Activated CD4-positive, alpha-beta T cell treated with anti-CD3 and anti-CD28 coated beads for 36 hours (primary cell): ENCODE results near the gene CSKMT. TPM values are rescaled to one million over a fixed set of nuclear protein-coding genes. Genes with fewer than 3 reads are reported as not detected.

Source experiments
- ATAC-seq: fragments of 200-7000 bp; cut with Tn5 transposase; one replicate; pipeline ENCODE4 v1.10.0; 2021; ENCODE audit warnings: mild to moderate bottlenecking, moderate library complexity
- CTCF ChIA-PET: fragments of 350-600 bp; sonication (Branson Sonifier 250); formaldehyde crosslinking; loops from one replicate; lab custom pipeline; 2021; ENCODE audit warnings: antibody characterized with exemption; lab: Charles Lee
- POLR2A ChIA-PET: fragments of 350-600 bp; sonication (Branson Sonifier 250); formaldehyde crosslinking; loops from one replicate; lab custom pipeline; 2021; ENCODE audit warnings: antibody characterized with exemption, inconsistent platforms; lab: Charles Lee
- DNase-seq: peaks from one replicate; pipeline ENCODE4 v3.0.0-alpha.2; 2020
- H3K27ac Mint-ChIP-seq: one replicate; pipeline ENCODE4 v1.8.0; 2021; ENCODE audit warnings: mixed read lengths
- H3K27me3 Mint-ChIP-seq: one replicate; pipeline ENCODE4 v1.8.0; 2021; ENCODE audit warnings: mixed read lengths
- H3K36me3 Mint-ChIP-seq: one replicate; pipeline ENCODE4 v1.8.0; 2021; ENCODE audit warnings: low read depth, mixed read lengths
- H3K4me1 Mint-ChIP-seq: one replicate; pipeline ENCODE4 v1.8.0; 2021; ENCODE audit warnings: mixed read lengths
- H3K4me3 Mint-ChIP-seq: one replicate; pipeline ENCODE4 v1.8.0; 2021; ENCODE audit warnings: mild to moderate bottlenecking, moderate library complexity, mixed read lengths
- H3K9me3 Mint-ChIP-seq: one replicate; pipeline ENCODE4 v1.8.0; 2021; ENCODE audit warnings: low read depth, mixed read lengths
- intact Hi-C, 2 experiments: fragments of 100-400 bp; cut with DNase I in 1 of 2; cut with micrococcal nuclease in 1 of 2; formaldehyde crosslinking; loops; one replicate each; pipeline versions ENCODE4 v1.14.2 to v1.15.1; 2022 to 2024; cut with DNase I, micrococcal nuclease
- total RNA-seq, 2 experiments: library from RNA; stranded (reverse); gene quantifications; one replicate each; pipeline ENCODE4 v1.2.3, GENCODE V29; 2021

The CSKMT gene
- total RNA-seq, 2 experiments from 2014 or later = 12.6 to 31.3 TPM

DNA sequence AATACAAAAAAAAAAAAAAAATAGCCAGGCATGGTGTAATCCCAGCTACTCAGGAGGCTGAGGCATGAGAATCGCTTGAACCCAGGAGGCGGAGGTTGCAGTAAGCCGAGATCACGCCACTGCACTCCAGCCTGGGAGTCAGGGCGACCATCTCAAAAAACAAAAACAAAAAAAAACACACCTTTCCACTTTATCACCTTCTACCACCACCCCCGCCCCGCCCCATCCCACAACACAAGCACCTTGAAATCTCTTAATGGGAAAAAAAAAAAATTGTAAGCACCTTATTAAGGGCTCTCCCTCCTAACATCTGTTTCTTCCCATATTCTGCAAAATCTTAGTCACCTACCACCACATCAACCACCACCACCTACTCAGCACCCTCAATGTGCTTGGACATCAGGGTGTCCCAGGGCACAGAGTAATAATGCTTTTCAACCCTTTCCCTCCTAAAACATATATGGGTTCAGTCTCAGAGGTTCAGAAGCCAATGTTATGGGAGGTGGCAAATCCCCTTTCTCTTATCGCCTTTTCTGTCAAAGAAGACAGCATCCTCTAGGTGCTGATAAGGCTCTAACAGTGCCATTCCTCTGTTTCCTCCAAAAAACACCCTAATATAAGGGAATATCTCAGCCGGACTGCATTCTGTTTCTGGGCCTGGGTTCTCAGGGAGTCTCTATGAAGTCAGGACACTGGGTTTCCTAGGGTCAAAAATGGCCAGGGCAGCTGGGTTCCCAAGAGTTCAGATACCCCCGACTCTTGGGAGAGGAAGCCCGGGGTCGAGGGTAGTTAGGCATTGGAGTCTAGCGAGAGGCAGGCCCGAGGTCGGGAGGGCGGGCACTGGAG lies 12.7 kb upstream of the CSKMT start:
- DNase-seq = no peak
- CTCF ChIA-PET = interaction anchor here (0.6 to 4.0 kb wide), 5 partner anchors 12 to 61 kb away, joined by 3 to 21 read pairs (median 4); partner anchors contain the start of genes C11orf98, CSKMT, TUT1 and UQCC3
- H3K4me1 Mint-ChIP-seq = peaks cover 23% of the 10 kb centered on the region
- POLR2A ChIA-PET = interaction anchor here (0.6 to 2.0 kb wide), 11 partner anchors 13 to 189 kb away, joined by 3 to 27 read pairs (median 7); partner anchors contain the start of genes B3GAT3, C11orf98, CSKMT and HNRNPUL2
- ATAC-seq = no peak
- no peaks in the 10 kb centered on the region for H3K9me3 Mint-ChIP-seq
- intact Hi-C loops = loop anchor here (1.0 to 2.0 kb wide), 9 partner anchors 13 to 102 kb away; partner anchors contain the start of genes C11orf98 (in 2 of the 2), CSKMT (in 2 of the 2), TUT1 (in 2 of the 2) and HNRNPUL2 (in 1 of the 2)
- H3K27me3 Mint-ChIP-seq = no peaks in the 10 kb centered on the region
- peak overlapping the region; percentile 91 for H3K27ac Mint-ChIP-seq
- H3K4me3 Mint-ChIP-seq = peak overlapping the region; percentile 88
- peaks cover 12% of the 10 kb centered on the region for H3K36me3 Mint-ChIP-seq

DNA sequence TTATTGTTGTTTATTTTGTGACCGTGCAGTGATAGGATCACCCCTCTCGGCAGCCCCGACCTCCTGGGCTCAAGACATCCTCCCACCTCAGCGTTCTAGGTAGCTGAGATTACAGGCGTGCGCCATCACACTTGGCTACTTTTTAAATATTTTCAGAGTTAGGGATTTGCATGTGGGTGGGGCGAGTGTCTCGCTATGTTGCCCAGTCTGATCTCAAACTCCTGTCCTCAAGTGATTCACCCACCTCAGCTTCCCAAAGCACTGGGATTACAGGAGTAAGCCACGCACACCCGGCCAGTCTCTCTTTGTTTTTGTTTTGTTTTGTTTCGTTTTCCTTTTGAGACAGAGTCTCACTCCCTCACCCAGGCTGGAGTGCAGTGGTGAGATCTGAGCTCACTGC lies 10.8 kb upstream of the CSKMT start:
- CTCF ChIA-PET = interaction anchor here (0.7 to 4.0 kb wide), 4 partner anchors 11 to 133 kb away, joined by 3 to 21 read pairs (median 4); partner anchors contain the start of genes C11orf98, CSKMT and TMEM179B
- H3K27ac Mint-ChIP-seq = peak overlapping the region; percentile 11
- intact Hi-C loops = no loop called here
- no peaks in the 10 kb centered on the region for H3K27me3 Mint-ChIP-seq
- peak overlapping the region; percentile 44 for H3K4me3 Mint-ChIP-seq
- no peaks in the 10 kb centered on the region for H3K9me3 Mint-ChIP-seq
- ATAC-seq (no peak), DNase-seq (no peak)
- H3K36me3 Mint-ChIP-seq = peaks cover 8% of the 10 kb centered on the region
- POLR2A ChIA-PET = interaction anchor here (0.7 to 3.0 kb wide), 2 partner anchors 10 to 11 kb away, joined by 3 to 28 read pairs; partner anchors contain the start of genes C11orf98 and CSKMT
- peaks cover 21% of the 10 kb centered on the region for H3K4me1 Mint-ChIP-seq

GRCh38 chr11:62656796-62657429 lies 8.2 kb upstream of the CSKMT start:
- ChIA-PET POLR2A (interaction anchor here (0.7 to 3.0 kb wide), 4 partner anchors 8 to 175 kb away, joined by 3 to 28 read pairs (median 4); partner anchors contain the start of genes C11orf98, CSKMT and TUT1), CTCF (interaction anchor here (0.7 to 1.5 kb wide), 6 partner anchors 10 to 131 kb away, joined by 3 read pairs; partner anchors contain the start of genes LRRN4CL and TMEM179B)
- H3K27me3 Mint-ChIP-seq = no peaks in the 10 kb centered on the region
- peaks cover 6% of the 10 kb centered on the region for H3K36me3 Mint-ChIP-seq
- intact Hi-C loops = no loop called here
- H3K4me1 Mint-ChIP-seq = peaks cover 12% of the 10 kb centered on the region
- DNase-seq (no peak), ATAC-seq (no peak)
- no peaks in the 10 kb centered on the region for H3K9me3 Mint-ChIP-seq
- H3K4me3 Mint-ChIP-seq = no peak overlapping the region
- no peak overlapping the region for H3K27ac Mint-ChIP-seq

DNA sequence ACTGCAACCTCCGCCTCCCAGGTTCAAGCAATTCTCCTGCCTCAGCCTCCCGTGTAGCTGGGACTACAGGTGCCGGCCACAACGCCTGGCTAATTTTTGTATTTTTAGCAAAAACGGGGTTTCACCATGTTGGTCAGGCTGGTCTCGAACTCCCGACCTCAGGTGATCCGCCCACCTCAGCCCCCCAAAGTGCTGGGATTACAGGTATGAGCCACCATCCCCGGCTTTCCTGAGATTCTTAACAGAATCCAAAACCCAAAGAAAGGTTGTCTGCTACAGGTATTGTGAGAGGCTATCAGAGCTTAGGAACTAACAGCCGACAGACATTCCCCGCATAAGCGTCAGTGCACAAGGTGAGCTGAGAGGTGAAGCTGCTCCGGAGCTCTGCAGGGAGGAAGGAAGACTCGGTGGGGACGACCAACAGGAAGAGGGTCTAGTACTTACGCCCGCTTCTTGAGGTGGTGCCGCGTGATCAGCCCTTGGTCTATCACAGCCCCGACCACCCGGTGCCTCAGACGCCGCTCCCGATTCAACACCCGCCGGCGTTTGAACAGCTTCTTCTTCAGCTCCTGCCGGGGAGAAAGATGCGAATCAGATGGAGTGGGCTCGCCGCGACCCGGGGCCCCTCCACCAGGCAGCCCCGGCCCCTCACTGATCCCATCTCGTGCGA lies 572 bp upstream of the CSKMT start:
- peaks cover 32% of the 10 kb centered on the region for H3K4me1 Mint-ChIP-seq
- no peaks in the 10 kb centered on the region for H3K27me3 Mint-ChIP-seq
- CTCF ChIA-PET = interaction anchor here (0.6 to 2.7 kb wide), 17 partner anchors 9 to 363 kb away, joined by 3 to 21 read pairs (median 4); partner anchors contain the start of genes BSCL2, GNG3, INTS5 and MTA2
- peak; percentile 75 for DNase-seq
- POLR2A ChIA-PET = interaction anchor here (0.5 to 2.8 kb wide), 35 partner anchors 9 to 699 kb away, joined by 3 to 38 read pairs (median 7); partner anchors contain the start of genes B3GAT3, BSCL2, EEF1G and GANAB
- intact Hi-C loops = loop anchor here (1.0 to 2.0 kb wide), 13 partner anchors 11 to 191 kb away; partner anchors contain the start of genes EML3 (in 2 of the 2), GANAB (in 2 of the 2), INTS5 (in 2 of the 2) and TUT1 (in 2 of the 2)
- H3K4me3 Mint-ChIP-seq = peak overlapping the region; percentile 93
- H3K27ac Mint-ChIP-seq = peak overlapping the region; percentile 89
- H3K9me3 Mint-ChIP-seq = no peaks in the 10 kb centered on the region
- peak; percentile 60 for ATAC-seq
- peaks cover 47% of the 10 kb centered on the region for H3K36me3 Mint-ChIP-seq

- Mint-ChIP-seq H3K27ac (peak overlapping the region; percentile 89), H3K4me1 (peaks cover 42% of the 10 kb centered on the region), H3K4me3 (peak overlapping the region; percentile 93), H3K9me3 (no peaks in the 10 kb centered on the region), H3K27me3 (no peaks in the 10 kb centered on the region), H3K36me3 (peaks cover 56% of the 10 kb centered on the region)
- POLR2A ChIA-PET = interaction anchor here (0.6 to 2.8 kb wide), 30 partner anchors 9 to 1652 kb away, joined by 3 to 38 read pairs (median 10); partner anchors contain the start of genes B3GAT3, BSCL2, EEF1G and GANAB
- DNase-seq = peak; percentile 71
- intact Hi-C loops = loop anchor here (1.0 to 2.0 kb wide), 13 partner anchors 12 to 190 kb away; partner anchors contain the start of genes EML3 (in 2 of the 2), GANAB (in 2 of the 2), INTS5 (in 2 of the 2) and TUT1 (in 2 of the 2)
- CTCF ChIA-PET = interaction anchor here (0.6 to 2.7 kb wide), 12 partner anchors 8 to 362 kb away, joined by 3 to 21 read pairs (median 4); partner anchors contain the start of genes BSCL2, GNG3, INTS5 and MTA2
- peak; percentile 21 for ATAC-seq
Observed at GRCh38 chr11:62665599-62666258, 617 bp downstream of the CSKMT start.

- Mint-ChIP-seq H3K4me3 (peak overlapping the region; percentile 93), H3K4me1 (peaks cover 45% of the 10 kb centered on the region), H3K36me3 (peaks cover 61% of the 10 kb centered on the region), H3K27me3 (no peaks in the 10 kb centered on the region), H3K9me3 (no peaks in the 10 kb centered on the region), H3K27ac (peak overlapping the region; percentile 89)
- intact Hi-C loops = no loop called here
- DNase-seq = peak; percentile 32
- CTCF ChIA-PET = interaction anchor here (1.2 to 2.7 kb wide), 4 partner anchors 12 to 121 kb away, joined by 3 to 21 read pairs (median 13); partner anchors contain the start of genes INTS5, MTA2, TMEM179B and TUT1
- POLR2A ChIA-PET = interaction anchor here (0.6 to 3.2 kb wide), 15 partner anchors 10 to 189 kb away, joined by 3 to 38 read pairs (median 14); partner anchors contain the start of genes HNRNPUL2, INTS5, MTA2 and POLR2G
- no peak for ATAC-seq
Observed at GRCh38 chr11:62666259-62666926, 1.3 kb downstream of the CSKMT start.

DNA sequence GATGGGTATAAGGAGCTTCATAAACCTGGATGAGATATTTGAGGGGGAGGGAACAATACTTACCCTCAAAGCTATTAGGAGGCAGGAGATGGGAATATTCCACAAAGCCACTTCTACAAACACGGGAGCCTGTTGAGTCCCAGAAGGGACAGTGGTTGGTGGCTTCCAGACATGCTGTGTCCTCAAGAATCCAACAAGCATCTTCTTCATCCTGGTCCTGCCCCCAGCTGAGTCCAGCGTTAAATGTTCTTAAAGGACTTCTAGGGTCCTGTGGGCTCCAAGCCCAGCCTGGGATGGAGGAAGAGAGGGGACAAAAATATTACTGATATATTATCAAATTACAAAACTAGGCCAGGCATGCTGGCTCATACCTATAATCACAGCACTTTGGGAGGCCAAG lies 2.3 kb downstream of the CSKMT start:
- H3K4me3 Mint-ChIP-seq = peak overlapping the region; percentile 93
- no peaks in the 10 kb centered on the region for H3K9me3 Mint-ChIP-seq
- POLR2A ChIA-PET = interaction anchor here (0.6 to 3.2 kb wide), 9 partner anchors 9 to 174 kb away, joined by 3 to 23 read pairs (median 4); partner anchors contain the start of genes GANAB, HNRNPUL2, TTC9C and TUT1
- H3K36me3 Mint-ChIP-seq = peaks cover 67% of the 10 kb centered on the region
- CTCF ChIA-PET = interaction anchor here (0.6 to 1.2 kb wide), 7 partner anchors 9 to 239 kb away, joined by 3 to 5 read pairs (median 3); no protein-coding TSS in a partner anchor
- no peaks in the 10 kb centered on the region for H3K27me3 Mint-ChIP-seq
- peak overlapping the region; percentile 89 for H3K27ac Mint-ChIP-seq
- peaks cover 48% of the 10 kb centered on the region for H3K4me1 Mint-ChIP-seq
- ATAC-seq (no peak), DNase-seq (no peak)
- intact Hi-C loops = no loop called here

GRCh38 chr11:62669420-62670161 lies 4.5 kb downstream of the CSKMT start:
- Mint-ChIP-seq H3K9me3 (no peaks in the 10 kb centered on the region), H3K36me3 (peaks cover 61% of the 10 kb centered on the region), H3K4me3 (peak overlapping the region; percentile 91), H3K4me1 (peaks cover 49% of the 10 kb centered on the region), H3K27ac (peak overlapping the region; percentile 96), H3K27me3 (no peaks in the 10 kb centered on the region)
- ChIA-PET POLR2A (interaction anchor here (0.5 to 3.2 kb wide), 12 partner anchors 10 to 131 kb away, joined by 3 to 23 read pairs (median 4); partner anchors contain the start of genes BSCL2, EEF1G, GNG3 and INTS5), CTCF (interaction anchor here (0.6 to 2.2 kb wide), 6 partner anchors 58 to 1198 kb away, joined by 3 to 7 read pairs (median 3); partner anchors contain the start of gene TMEM179B)
- DNase-seq (no peak), ATAC-seq (no peak)
- intact Hi-C loops = loop anchor here (2.0 to 5.0 kb wide), 4 partner anchors 38 to 173 kb away; partner anchors contain the start of genes BSCL2 (in 1 of the 2), GNG3 (in 1 of the 2), HNRNPUL2 (in 1 of the 2) and TTC9C (in 1 of the 2)
